A673 (cell line): ENCODE data around the gene DIPK1C.

Experiments
- CTCF ChIP-seq: fragments of 300-800, 200-600 bp; sonication (generic); conservative IDR thresholded peaks from 2 replicates; pipeline ENCODE4 v1.5.1; 2017; ENCODE audit warnings: low read depth, mild to moderate bottlenecking, antibody characterized with exemption, low read length, moderate library complexity, mixed read lengths
- EZH2 ChIP-seq: fragments of 200-600 bp; sonication (generic); IDR thresholded peaks from 2 replicates; pipeline ENCODE4 v1.6.1; 2017; ENCODE audit warnings: borderline replicate concordance, low read depth, mild to moderate bottlenecking, mixed read lengths, antibody characterized with exemption, low read length; ENCODE audit not compliant: poor library complexity, severe bottlenecking

GRCh38 chr18:74459889-74460288 lies 2.8 kb upstream of the DIPK1C start:
- peak; percentile 30 for TF ChIP-seq CTCF
- TF ChIP-seq EZH2: no peak
